VCaP (cell line): ENCODE data around the gene UBE2C.
"Not testable (repeated sequence)": the region's sequence is repeated elsewhere in the genome, so short reads cannot be mapped to it uniquely, and the experiment has no call there.

Experiments used
- H3K27ac ChIP-seq: fragments of 450-650 bp; 2 replicates; pipeline ENCODE4 v1.5.1; 2017
- TF ChIP-seq, protein P1 (sequence below): fragments of 450-650 bp; conservative IDR thresholded peaks from 2 replicates; pipeline ENCODE4 v1.5.1; 2017; ENCODE audit warnings: mild to moderate bottlenecking, moderate library complexity

The UBE2C gene

DNA sequence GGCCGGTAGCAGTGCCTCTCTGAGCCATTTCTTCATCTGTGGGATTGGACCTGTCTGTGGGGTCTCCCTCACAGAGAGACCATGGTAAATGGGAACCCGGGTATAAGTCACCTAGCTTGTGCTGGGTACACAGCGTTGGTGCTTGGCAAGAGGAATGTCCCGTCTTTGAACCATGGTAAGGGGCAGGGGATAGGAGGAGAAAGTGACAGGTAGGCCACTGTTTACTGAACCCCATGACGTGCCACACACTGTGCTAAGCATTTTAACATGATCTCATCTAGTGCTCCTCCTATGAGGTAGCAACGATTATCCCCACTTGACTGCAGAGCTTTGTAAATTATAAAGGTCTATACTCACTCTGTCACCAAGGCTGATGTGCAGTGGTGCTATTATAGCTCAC is 15.3 kb downstream of the UBE2C start:
- TF ChIP-seq, protein P1, sequence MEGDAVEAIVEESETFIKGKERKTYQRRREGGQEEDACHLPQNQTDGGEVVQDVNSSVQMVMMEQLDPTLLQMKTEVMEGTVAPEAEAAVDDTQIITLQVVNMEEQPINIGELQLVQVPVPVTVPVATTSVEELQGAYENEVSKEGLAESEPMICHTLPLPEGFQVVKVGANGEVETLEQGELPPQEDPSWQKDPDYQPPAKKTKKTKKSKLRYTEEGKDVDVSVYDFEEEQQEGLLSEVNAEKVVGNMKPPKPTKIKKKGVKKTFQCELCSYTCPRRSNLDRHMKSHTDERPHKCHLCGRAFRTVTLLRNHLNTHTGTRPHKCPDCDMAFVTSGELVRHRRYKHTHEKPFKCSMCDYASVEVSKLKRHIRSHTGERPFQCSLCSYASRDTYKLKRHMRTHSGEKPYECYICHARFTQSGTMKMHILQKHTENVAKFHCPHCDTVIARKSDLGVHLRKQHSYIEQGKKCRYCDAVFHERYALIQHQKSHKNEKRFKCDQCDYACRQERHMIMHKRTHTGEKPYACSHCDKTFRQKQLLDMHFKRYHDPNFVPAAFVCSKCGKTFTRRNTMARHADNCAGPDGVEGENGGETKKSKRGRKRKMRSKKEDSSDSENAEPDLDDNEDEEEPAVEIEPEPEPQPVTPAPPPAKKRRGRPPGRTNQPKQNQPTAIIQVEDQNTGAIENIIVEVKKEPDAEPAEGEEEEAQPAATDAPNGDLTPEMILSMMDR: no peak
- H3K27ac ChIP-seq: no peak overlapping the region

- no peak overlapping the region for H3K27ac ChIP-seq
- TF ChIP-seq, protein P1: no peak
Observed at GRCh38 chr20:45828589-45828988, 16.1 kb downstream of the UBE2C start.

GRCh38 chr20:45829673-45830106 is 17.2 kb downstream of the UBE2C start:
- H3K27ac ChIP-seq: not testable (repeated sequence)

DNA sequence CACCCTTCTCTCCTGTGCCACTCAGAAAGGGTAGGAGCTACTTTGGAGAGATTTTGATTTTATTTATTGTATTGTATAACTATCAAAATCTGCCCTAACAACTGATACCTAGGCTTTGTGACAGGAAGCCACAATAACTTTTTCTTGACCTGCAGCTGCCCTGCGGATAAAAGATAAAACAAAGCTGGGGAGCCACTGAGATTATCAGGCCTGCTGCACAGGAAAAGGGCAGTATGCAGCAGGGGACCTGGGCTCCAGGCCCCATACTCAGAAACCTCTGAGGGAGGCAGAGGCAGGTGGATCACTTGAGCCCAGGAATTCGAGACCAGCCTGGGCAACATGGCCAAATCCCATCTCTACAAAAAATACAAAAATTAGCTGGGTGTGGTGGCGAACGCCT is 20.2 kb downstream of the UBE2C start:
- TF ChIP-seq, protein P1: no peak
- peak overlapping the region; percentile 83 for H3K27ac ChIP-seq

GRCh38 chr20:45833030-45833882 is 20.8 kb downstream of the UBE2C start, which contains the start of gene SNX21:
SNX21 (plus strand) TSS chr20:45833799; CDS start chr20:45833920, 121 bp downstream.
- peak within 1 kb of the TSS; percentile 83 for H3K27ac ChIP-seq
- TF ChIP-seq, protein P1: no peak

GRCh38 chr20:45833883-45834796 is 21.7 kb downstream of the UBE2C start:
- H3K27ac ChIP-seq: peak overlapping the region; percentile 83

DNA sequence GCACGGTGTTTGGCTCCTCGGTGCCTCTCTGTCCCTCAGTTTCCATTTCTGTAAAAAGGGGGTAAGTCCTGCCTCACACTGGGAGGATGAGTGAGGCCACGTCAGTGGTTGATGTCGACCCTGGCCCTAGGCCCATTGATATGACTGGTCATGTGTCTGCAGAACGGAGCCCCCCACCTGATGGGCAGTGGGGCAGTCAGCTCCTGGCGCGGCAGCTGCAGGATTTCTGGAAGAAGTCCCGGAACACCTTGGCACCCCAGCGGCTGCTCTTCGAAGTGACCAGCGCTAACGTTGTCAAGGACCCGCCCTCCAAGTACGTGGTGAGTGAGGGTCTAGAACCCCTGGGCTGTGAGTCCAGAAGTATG is 22.3 kb downstream of the UBE2C start:
- TF ChIP-seq, protein P1: no peak
- H3K27ac ChIP-seq: peak overlapping the region; percentile 83; the same call in 1 of the 2 replicates

More at GRCh38 chr20:45833883-45834796, 21.7 kb downstream of the UBE2C start:
- TF ChIP-seq, protein P1: no peak
